ENCODE measurements around the gene CCDC24.

Gene CCDC24

DNA sequence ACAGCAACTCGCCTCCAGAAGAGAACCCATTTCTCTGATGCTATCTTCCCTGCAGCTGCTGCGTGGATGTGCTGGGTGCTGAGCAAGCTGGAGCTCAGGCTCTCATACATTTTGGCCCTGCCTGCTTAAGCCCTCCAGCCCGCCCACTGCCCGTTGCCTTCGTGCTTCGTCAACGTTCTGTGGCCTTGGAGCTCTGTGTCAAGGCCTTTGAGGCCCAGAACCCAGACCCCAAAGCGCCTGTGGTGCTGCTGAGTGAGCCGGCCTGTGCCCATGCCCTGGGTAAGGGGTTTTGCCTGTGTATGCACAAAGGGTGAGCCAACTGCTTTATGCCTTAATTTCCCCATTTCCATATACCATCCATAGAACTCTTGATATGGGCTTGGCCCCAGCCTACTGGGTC, 20.5 kb upstream of the CCDC24 start:
- H3K4me3 ChIP-seq (ENCODE audit: low read length) = peak overlapping the region; percentile 68
- no peak for DNase-seq (ENCODE audit: low read depth)
- no peak for TF ChIP-seq CTCF (IDR thresholded peaks at IDR 0.05; ENCODE audit: insufficient read depth, low read depth, low read length, missing control alignments)

GRCh38 chr1:43971336-43971980, 19.9 kb upstream of the CCDC24 start:
- DNase-seq (ENCODE audit: low read depth) = no peak
- TF ChIP-seq CTCF (IDR thresholded peaks at IDR 0.05; ENCODE audit: insufficient read depth, low read depth, low read length, missing control alignments) = no peak
- H3K4me3 ChIP-seq (ENCODE audit: low read length) = no peak overlapping the region

GRCh38 chr1:43973981-43974442, 17.4 kb upstream of the CCDC24 start:
- peak overlapping the region; percentile 90 for H3K4me3 ChIP-seq (ENCODE audit: low read length)
- no peak for TF ChIP-seq CTCF (IDR thresholded peaks at IDR 0.05; ENCODE audit: insufficient read depth, low read depth, low read length, missing control alignments)
- DNase-seq (ENCODE audit: low read depth) = no peak

DNA sequence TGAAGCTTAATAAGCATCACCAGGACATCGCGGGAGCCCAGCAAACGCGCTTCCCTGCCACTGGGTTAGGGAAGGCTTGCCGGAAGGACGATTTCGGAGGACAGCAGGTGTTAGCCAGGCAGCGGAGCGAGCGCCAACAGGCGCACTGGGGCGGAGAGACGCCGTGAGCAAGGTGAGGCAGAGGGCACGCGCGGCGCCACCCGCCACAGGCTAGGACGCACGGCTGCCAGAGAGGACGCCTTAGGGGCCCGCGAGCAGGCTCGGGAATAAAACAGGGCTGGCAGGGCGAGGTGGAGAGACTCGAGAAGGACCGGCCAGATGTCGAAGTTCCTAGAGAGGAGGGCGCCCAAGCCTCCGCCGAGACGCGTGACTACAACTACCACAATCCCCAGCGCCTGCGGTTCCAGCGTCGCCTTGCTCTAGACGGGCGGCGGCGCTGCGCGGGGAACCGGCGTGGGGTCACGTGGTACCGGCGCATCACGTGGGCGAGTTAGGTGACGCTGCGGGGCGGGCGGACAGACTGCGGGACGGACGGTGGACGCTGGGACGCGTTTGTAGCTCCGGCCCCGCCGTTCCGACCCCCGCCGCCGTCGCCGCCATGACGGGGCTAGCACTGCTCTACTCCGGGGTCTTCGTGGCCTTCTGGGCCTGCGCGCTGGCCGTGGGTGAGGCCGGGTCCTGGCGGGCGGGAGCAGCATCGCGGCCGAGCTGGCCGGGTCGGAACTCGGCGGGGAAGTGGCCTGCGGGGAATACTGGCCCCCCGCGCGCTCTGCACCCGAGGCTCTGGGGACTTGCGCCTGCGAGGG, 16.8 kb upstream of the CCDC24 start, which contains the start of gene ATP6V0B:
TSS of gene ATP6V0B (plus strand) at position 518 of the 806 bp plus-strand sequence. CDS start at position 599, 81 bp downstream.
- DNase-seq (ENCODE audit: low read depth) = peak; percentile 97
- TF ChIP-seq CTCF (IDR thresholded peaks at IDR 0.05; ENCODE audit: insufficient read depth, low read depth, low read length, missing control alignments) = peak; percentile 14

DNA sequence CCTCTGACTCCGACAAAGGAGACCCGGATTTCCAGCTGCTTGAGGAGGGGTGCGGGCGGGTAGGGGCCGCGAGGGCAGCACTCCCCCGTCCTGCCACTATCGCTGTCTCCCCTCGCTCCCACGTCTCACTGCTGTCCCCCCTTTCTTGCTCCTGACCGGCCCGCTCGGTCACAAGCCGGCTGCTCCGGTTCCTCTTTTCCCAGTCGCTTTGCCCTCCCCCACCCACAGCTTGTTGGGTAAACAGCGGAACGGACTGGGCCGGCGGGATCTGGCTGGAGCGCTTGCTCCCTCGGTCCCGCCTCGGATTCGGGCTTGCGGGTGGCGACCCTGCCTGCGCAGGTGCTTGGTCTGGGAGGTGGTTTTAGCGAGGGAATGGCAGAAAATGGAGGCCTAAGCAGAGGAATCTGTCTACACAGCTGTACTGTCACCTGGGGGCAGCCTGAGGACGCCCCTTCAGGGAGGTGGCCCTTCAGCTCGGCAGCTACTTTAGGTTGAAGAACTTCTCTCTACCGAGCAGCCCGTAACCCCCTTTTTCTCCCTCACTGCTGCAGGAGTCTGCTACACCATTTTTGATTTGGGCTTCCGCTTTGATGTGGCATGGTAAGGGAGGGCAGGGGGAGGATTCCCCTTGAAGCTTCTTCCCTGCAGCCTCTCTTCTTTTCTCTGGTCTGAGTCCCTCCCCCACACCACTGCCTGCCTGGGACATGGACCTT, 16.0 kb upstream of the CCDC24 start:
- no peak for TF ChIP-seq CTCF (IDR thresholded peaks at IDR 0.05; ENCODE audit: insufficient read depth, low read depth, low read length, missing control alignments)
- DNase-seq (ENCODE audit: low read depth) = peak; percentile 46
- peak overlapping the region; percentile 90 for H3K4me3 ChIP-seq (ENCODE audit: low read length)

More for the DNA sequence above, 16.8 kb upstream of the CCDC24 start, which contains the start of gene ATP6V0B:
- H3K4me3 ChIP-seq (ENCODE audit: low read length) = peak within 1 kb of the TSS; percentile 90

- no peak for DNase-seq (ENCODE audit: low read depth)
- H3K4me3 ChIP-seq (ENCODE audit: low read length) = peak overlapping the region; percentile 90
- no peak for TF ChIP-seq CTCF (IDR thresholded peaks at IDR 0.05; ENCODE audit: insufficient read depth, low read depth, low read length, missing control alignments)
Observed at GRCh38 chr1:43976045-43976444, 15.4 kb upstream of the CCDC24 start.
